ENCODE measurements around the gene ZDHHC4. TPM values are rescaled to one million over a fixed set of nuclear protein-coding genes. Genes with fewer than 3 reads are reported as not detected.

Gene ZDHHC4
- total and polyA plus RNA-seq, 2 of the 8 experiments (the other 6 are each of a cell fraction or from before 2014, with no cell fraction given), result 50.2 to 171 TPM

DNA sequence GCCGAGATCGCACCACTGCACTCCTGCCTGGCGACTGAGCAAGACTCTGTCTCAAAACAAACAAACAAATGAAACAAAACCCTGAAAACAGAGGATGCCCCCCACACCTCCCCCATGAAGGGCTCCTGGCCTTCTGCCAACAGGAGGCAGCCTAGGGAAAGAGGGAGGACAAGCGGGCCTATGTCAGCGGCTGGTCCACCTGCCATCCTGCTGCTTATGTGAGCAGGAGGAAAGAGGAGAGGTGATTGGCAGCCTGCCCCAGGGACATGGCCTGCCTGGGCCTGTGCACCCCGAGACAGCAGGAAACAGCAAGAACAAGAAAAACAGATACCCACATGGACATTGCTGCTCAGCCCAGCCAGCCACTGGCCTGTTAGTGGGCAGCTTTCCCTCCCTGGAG is 50.8 kb downstream of the ZDHHC4 start:
- no peak overlapping the region for H2AK5ac ChIP-seq (ENCODE audit: low read depth, low read length)
- H3K4me3 ChIP-seq (ENCODE audit: extremely low read depth in 1 of 4, insufficient read depth in 2 of 4, low read depth in 3 of 4, low read length in 4 of 4), result no peak overlapping the region
- H3K56ac ChIP-seq (replicated peaks; ENCODE audit: insufficient read length, low read depth, low read length), result no peak overlapping the region
- no peak overlapping the region for H4K8ac ChIP-seq (ENCODE audit: extremely low read depth, insufficient read depth, low read length)
- H3K79me1 ChIP-seq (ENCODE audit: low read depth, low read length), result no peaks in the 10 kb centered on the region
- no peak overlapping the region for H3K9ac ChIP-seq (replicated peaks in 1 of 4; ENCODE audit: extremely low read depth in 1 of 4, low read depth in 3 of 4, low read length in 3 of 4)
- no peak overlapping the region for H3K4me2 ChIP-seq (ENCODE audit: insufficient read depth in 1 of 2, low read depth in 2 of 2, low read length in 2 of 2)
- H2BK120ac ChIP-seq (replicated peaks; ENCODE audit: low read depth, low read length), result no peak overlapping the region
- FAIRE-seq, result no peak
- no peak overlapping the region for H3K23ac ChIP-seq (ENCODE audit: insufficient read length)
- H3K4ac ChIP-seq (replicated peaks; ENCODE audit: insufficient read length, low read depth, low read length), result no peak overlapping the region
- H3K36me3 ChIP-seq (ENCODE audit: control insufficient read depth in 2 of 4, insufficient read depth in 4 of 4, low read length in 3 of 4), result peaks cover 0 to 2% (median 1%) of the 10 kb centered on the region in 4 experiments; a peak in 1 of 8 replicates
- no peak overlapping the region for H3K27ac ChIP-seq (ENCODE audit: low read depth, low read length)
- H4K91ac ChIP-seq (replicated peaks; ENCODE audit: insufficient read length, low read length), result no peak overlapping the region
- no peak for DNase-seq (ENCODE audit: low read depth in 1 of 2, low spot score in 2 of 2)
- no peak overlapping the region for H2BK15ac ChIP-seq (ENCODE audit: low read length)
- H4K5ac ChIP-seq (ENCODE audit: insufficient read length, low read depth, low read length), result no peak overlapping the region
- H3K18ac ChIP-seq (ENCODE audit: extremely low read depth, low read length), result no peak overlapping the region
- H3K14ac ChIP-seq (ENCODE audit: insufficient read length), result no peak overlapping the region
- no peak overlapping the region for H2BK20ac ChIP-seq (ENCODE audit: low read length)
- no peak overlapping the region for H2BK12ac ChIP-seq (ENCODE audit: low read depth, low read length)
- H2AFZ ChIP-seq (ENCODE audit: low read length), result no peak overlapping the region
- no peaks in the 10 kb centered on the region; a peak in 1 of 7 replicates for H3K4me1 ChIP-seq (replicated peaks in 1 of 4; ENCODE audit: control insufficient read depth in 3 of 4, insufficient read depth in 4 of 4, low read length in 3 of 4)
- H2BK5ac ChIP-seq (ENCODE audit: low read depth, low read length), result no peak overlapping the region
- ChIA-PET POLR2A (ENCODE audit: partially characterized antibody) (no interaction called here), CTCF (ENCODE audit: partially characterized antibody) (interaction anchor here (1.4 kb wide), 1 partner anchor 10 kb away, joined by 4 read pairs; no protein-coding TSS in a partner anchor)
- no peaks in the 10 kb centered on the region for H3K27me3 ChIP-seq (replicated peaks in 1 of 4; ENCODE audit: control insufficient read depth in 3 of 4, extremely low read depth in 1 of 4, insufficient read depth in 3 of 4, low read length in 3 of 4)
- no peaks in the 10 kb centered on the region for H3K9me3 ChIP-seq (ENCODE audit: insufficient read depth in 2 of 2, low read depth in 1 of 2, low read length in 1 of 2)
- TF ChIP-seq, protein P1, sequence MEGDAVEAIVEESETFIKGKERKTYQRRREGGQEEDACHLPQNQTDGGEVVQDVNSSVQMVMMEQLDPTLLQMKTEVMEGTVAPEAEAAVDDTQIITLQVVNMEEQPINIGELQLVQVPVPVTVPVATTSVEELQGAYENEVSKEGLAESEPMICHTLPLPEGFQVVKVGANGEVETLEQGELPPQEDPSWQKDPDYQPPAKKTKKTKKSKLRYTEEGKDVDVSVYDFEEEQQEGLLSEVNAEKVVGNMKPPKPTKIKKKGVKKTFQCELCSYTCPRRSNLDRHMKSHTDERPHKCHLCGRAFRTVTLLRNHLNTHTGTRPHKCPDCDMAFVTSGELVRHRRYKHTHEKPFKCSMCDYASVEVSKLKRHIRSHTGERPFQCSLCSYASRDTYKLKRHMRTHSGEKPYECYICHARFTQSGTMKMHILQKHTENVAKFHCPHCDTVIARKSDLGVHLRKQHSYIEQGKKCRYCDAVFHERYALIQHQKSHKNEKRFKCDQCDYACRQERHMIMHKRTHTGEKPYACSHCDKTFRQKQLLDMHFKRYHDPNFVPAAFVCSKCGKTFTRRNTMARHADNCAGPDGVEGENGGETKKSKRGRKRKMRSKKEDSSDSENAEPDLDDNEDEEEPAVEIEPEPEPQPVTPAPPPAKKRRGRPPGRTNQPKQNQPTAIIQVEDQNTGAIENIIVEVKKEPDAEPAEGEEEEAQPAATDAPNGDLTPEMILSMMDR (IDR thresholded peaks at IDR 0.05; ENCODE audit: control extremely low read depth in 1 of 3, insufficient read depth in 1 of 3, low read depth in 1 of 3, low read length in 3 of 3), result peak in 2 of 3 experiments; percentile 2 to 19; a peak in 2 of 4 replicates
- TF ChIP-seq POU5F1 (IDR thresholded peaks at IDR 0.05; ENCODE audit: low read depth, low read length) (no peak), HDAC6 (IDR thresholded peaks at IDR 0.05; ENCODE audit: low read depth, low read length) (no peak), KDM1A (IDR thresholded peaks at IDR 0.05; ENCODE audit: borderline replicate concordance, low read length) (no peak)
- TF ChIP-seq, protein P2, sequence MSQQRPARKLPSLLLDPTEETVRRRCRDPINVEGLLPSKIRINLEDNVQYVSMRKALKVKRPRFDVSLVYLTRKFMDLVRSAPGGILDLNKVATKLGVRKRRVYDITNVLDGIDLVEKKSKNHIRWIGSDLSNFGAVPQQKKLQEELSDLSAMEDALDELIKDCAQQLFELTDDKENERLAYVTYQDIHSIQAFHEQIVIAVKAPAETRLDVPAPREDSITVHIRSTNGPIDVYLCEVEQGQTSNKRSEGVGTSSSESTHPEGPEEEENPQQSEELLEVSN (IDR thresholded peaks at IDR 0.05), result no peak
- H3K23me2 ChIP-seq (ENCODE audit: low read depth, low read length), result no peaks in the 10 kb centered on the region
- 87% methylated on average over 6 of the region's 6 CpGs; no CpG with 5 or more reads in 1 of the 2 experiments for WGBS, 2 experiments (ENCODE audit: extremely low coverage in 1 of 2, insufficient coverage in 1 of 2, insufficient read length in 1 of 2, insufficient replicate concordance in 2 of 2, low coverage in 1 of 2, low lambda C conversion rate in 2 of 2, missing lambda C conversion rate in 1 of 2)
- no peaks in the 10 kb centered on the region for H3K79me2 ChIP-seq (ENCODE audit: control insufficient read depth in 1 of 2, insufficient read depth in 2 of 2, low read length in 2 of 2)
- H4K20me1 ChIP-seq (replicated peaks in 1 of 2; ENCODE audit: control insufficient read depth in 1 of 2, insufficient read depth in 2 of 2, low read length in 2 of 2), result peaks cover 0 to 3% of the 10 kb centered on the region in 2 experiments

Data from H1 (cell line).